ENCODE data around the gene POPDC3. TPM values are rescaled to one million over a fixed set of nuclear protein-coding genes. Genes with fewer than 3 reads are reported as not detected.

The POPDC3 gene
- total and polyA plus RNA-seq, 2 of the 4 experiments (the other 2 are of a cell fraction) = 22.7 to 25.8 TPM

- TF ChIP-seq ELK1 (IDR thresholded peaks at IDR 0.05; ENCODE audit: borderline replicate concordance, low read depth, low read length) (no peak), RAD21 (IDR thresholded peaks at IDR 0.05; ENCODE audit: low read length) (no peak), RCOR1 (IDR thresholded peaks at IDR 0.05; ENCODE audit: insufficient replicate concordance, low read length) (no peak), RFX5 (IDR thresholded peaks at IDR 0.05; ENCODE audit: low read depth, low read length) (no peak), SMC3 (IDR thresholded peaks at IDR 0.05; ENCODE audit: low read depth, low read length) (no peak)
These were observed 27.9 kb upstream of the POPDC3 start (continued) for GRCh38 chr6:105207524-105208269.

Measured in IMR-90 (cell line).